ENCODE data around the gene WBP1.
A peak's percentile ranks its signal among the peaks of the same experiment; 100 is the strongest.

WBP1 gene

GRCh38 chr2:74493546-74493945 lies 35.3 kb downstream of the WBP1 start:
- no peak for TF ChIP-seq CTCF (IDR thresholded peaks at IDR 0.05; ENCODE audit: poor library complexity, severe bottlenecking)
- Histone ChIP-seq H3K36me3 (ENCODE audit: low read depth) (peaks cover 37% of the 10 kb centered on the region), H3K4me3 (ENCODE audit: severe bottlenecking) (no peak overlapping the region), H3K9me3 (ENCODE audit: severe bottlenecking) (no peaks in the 10 kb centered on the region), H3K27ac (ENCODE audit: poor library complexity, severe bottlenecking) (no peak overlapping the region), H3K4me1 (ENCODE audit: insufficient read depth, poor library complexity, severe bottlenecking) (peaks cover 2% of the 10 kb centered on the region), H3K27me3 (ENCODE audit: insufficient read depth, poor library complexity, severe bottlenecking) (no peaks in the 10 kb centered on the region)
- ATAC-seq (ENCODE audit: low read depth) (no peak), DNase-seq (ENCODE audit: low spot score) (no peak)

DNA sequence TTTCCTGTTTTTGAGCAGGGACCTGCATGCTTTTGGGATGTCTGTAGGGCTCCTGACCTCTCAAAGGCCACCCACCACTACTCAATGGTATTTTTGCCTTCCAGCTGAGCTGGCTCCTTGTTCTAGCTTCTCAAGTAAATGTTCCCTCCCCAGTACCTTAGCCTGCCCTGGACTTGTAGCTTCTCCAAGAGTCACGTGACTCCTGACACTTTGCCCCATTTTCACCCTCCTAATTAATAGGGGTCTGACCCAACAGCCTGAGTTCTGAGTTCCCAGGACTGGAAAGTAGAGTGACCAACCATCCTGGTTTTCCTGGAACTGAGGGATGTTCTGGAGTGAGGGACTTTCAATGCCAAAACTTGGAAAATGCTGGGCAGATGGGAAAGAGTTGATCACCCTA lies 37.2 kb downstream of the WBP1 start:
- Histone ChIP-seq H3K4me1 (ENCODE audit: insufficient read depth, poor library complexity, severe bottlenecking) (peaks cover 8% of the 10 kb centered on the region), H3K27me3 (ENCODE audit: insufficient read depth, poor library complexity, severe bottlenecking) (peaks cover 14% of the 10 kb centered on the region), H3K36me3 (ENCODE audit: low read depth) (peaks cover 26% of the 10 kb centered on the region), H3K9me3 (ENCODE audit: severe bottlenecking) (no peaks in the 10 kb centered on the region), H3K27ac (ENCODE audit: poor library complexity, severe bottlenecking) (no peak overlapping the region), H3K4me3 (ENCODE audit: severe bottlenecking) (no peak overlapping the region)
- ATAC-seq (ENCODE audit: low read depth) = no peak
- TF ChIP-seq CTCF (IDR thresholded peaks at IDR 0.05; ENCODE audit: poor library complexity, severe bottlenecking) = no peak
- no peak for DNase-seq (ENCODE audit: low spot score)

GRCh38 chr2:74496997-74497776 lies 38.9 kb downstream of the WBP1 start:
- no peak for ATAC-seq (ENCODE audit: low read depth)
- DNase-seq (ENCODE audit: low spot score) = no peak
- Histone ChIP-seq H3K9me3 (ENCODE audit: severe bottlenecking) (no peaks in the 10 kb centered on the region), H3K27me3 (ENCODE audit: insufficient read depth, poor library complexity, severe bottlenecking) (peaks cover 14% of the 10 kb centered on the region), H3K4me3 (ENCODE audit: severe bottlenecking) (no peak overlapping the region), H3K27ac (ENCODE audit: poor library complexity, severe bottlenecking) (no peak overlapping the region), H3K4me1 (ENCODE audit: insufficient read depth, poor library complexity, severe bottlenecking) (peaks cover 8% of the 10 kb centered on the region), H3K36me3 (ENCODE audit: low read depth) (peaks cover 8% of the 10 kb centered on the region)
- no peak for TF ChIP-seq CTCF (IDR thresholded peaks at IDR 0.05; ENCODE audit: poor library complexity, severe bottlenecking)

DNA sequence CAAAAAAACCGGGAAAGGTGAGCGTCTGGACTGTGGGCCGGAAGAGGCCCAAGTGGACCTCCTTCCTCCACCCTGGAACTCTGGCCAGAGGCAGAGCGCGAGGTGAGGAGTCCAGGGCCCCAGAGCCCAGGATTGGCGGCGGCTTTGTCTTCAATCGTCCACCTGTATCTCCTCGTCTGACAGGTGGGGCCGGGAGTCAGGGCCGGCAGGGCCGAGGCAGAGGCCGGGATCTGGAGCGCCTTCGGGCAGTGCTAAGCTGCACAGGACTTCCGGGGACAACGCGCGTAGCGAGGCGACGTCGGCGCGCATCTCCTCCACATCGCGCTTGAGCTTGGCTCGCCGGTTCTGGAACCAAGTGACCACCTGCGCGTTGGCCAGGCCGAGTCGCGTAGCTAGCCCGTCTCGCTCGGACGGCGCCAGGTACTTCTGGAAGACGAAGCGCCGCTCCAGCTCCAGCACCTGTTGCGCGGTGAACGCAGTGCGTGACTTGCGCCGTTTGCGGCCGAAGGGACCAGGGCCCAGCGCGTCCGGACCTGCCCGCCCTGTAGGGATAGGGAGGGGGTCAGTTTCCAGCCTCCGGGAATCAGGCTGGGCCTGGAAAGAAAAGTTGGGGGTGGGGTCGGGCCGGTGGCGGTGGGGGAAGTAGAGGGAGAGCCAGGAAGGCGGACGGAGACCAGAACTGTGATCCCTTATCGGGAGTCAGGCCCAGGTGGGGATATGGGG lies 39.7 kb downstream of the WBP1 start:
- Histone ChIP-seq H3K9me3 (ENCODE audit: severe bottlenecking) (no peaks in the 10 kb centered on the region), H3K27ac (ENCODE audit: poor library complexity, severe bottlenecking) (no peak overlapping the region), H3K36me3 (ENCODE audit: low read depth) (peaks cover 3% of the 10 kb centered on the region; the same call in 1 of the 2 replicates), H3K27me3 (ENCODE audit: insufficient read depth, poor library complexity, severe bottlenecking) (peaks cover 14% of the 10 kb centered on the region), H3K4me3 (ENCODE audit: severe bottlenecking) (peak overlapping the region; percentile 2), H3K4me1 (ENCODE audit: insufficient read depth, poor library complexity, severe bottlenecking) (peaks cover 8% of the 10 kb centered on the region)
- no peak for TF ChIP-seq CTCF (IDR thresholded peaks at IDR 0.05; ENCODE audit: poor library complexity, severe bottlenecking)
- no peak for DNase-seq (ENCODE audit: low spot score)
- peak; percentile 24 for ATAC-seq (ENCODE audit: low read depth)
